ENCODE results near the gene ANO9.

DNA sequence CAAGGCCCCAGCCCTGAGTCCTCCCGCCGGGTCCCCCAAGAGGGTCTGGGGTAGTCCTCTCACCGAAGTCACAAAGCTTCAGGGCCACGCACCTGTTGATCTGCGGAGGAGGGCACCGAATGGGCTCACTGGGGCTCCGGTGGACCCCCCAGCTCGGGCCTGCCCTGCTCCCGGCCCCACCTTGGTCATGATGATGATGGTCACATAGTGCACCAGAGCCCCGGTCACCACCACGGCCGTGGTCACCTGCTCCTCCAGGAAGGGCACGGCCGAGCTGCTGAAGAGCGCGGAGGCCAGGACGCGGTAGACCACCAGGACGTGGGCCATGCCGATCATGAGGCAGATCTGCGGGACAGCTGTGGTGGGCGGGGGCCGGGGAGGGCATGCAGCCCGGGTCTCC lies 13.5 kb downstream of the ANO9 start:
- TF ChIP-seq, protein P1, sequence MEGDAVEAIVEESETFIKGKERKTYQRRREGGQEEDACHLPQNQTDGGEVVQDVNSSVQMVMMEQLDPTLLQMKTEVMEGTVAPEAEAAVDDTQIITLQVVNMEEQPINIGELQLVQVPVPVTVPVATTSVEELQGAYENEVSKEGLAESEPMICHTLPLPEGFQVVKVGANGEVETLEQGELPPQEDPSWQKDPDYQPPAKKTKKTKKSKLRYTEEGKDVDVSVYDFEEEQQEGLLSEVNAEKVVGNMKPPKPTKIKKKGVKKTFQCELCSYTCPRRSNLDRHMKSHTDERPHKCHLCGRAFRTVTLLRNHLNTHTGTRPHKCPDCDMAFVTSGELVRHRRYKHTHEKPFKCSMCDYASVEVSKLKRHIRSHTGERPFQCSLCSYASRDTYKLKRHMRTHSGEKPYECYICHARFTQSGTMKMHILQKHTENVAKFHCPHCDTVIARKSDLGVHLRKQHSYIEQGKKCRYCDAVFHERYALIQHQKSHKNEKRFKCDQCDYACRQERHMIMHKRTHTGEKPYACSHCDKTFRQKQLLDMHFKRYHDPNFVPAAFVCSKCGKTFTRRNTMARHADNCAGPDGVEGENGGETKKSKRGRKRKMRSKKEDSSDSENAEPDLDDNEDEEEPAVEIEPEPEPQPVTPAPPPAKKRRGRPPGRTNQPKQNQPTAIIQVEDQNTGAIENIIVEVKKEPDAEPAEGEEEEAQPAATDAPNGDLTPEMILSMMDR (IDR thresholded peaks at IDR 0.05; ENCODE audit: insufficient read depth, low read depth, low read length): no peak
- TF ChIP-seq EZH2 (IDR thresholded peaks at IDR 0.05; ENCODE audit: insufficient read depth, low read length): no peak
